Vagina (tissue), 2 donors: ENCODE measurements around the gene GOLGA3. TPM values are rescaled to one million over a fixed set of nuclear protein-coding genes. Genes with fewer than 3 reads are reported as not detected.

Experiments used
- DNase-seq, 2 donors: peaks; one replicate each; pipeline ENCODE4 v3.0.0-alpha.2; 2017; ENCODE audit errors: extremely low spot score in 2 of 2
- H3K27ac ChIP-seq: fragments of 200-600 bp; sonication (generic); one replicate; pipeline ENCODE4 v1.5.1; 2019
- H3K27me3 ChIP-seq: fragments of 200-600 bp; sonication (generic); one replicate; pipeline ENCODE4 v1.5.1; 2019
- H3K36me3 ChIP-seq, 2 donors: fragments of 200-600 bp; sonication (generic); one replicate each; pipeline ENCODE4 v1.5.1; 2017 to 2019
- H3K4me1 ChIP-seq: fragments of 200-600 bp; sonication (generic); one replicate; pipeline ENCODE4 v1.5.1; 2019
- H3K4me3 ChIP-seq, 2 donors: fragments of 200-600 bp; sonication (generic); 1 replicate in 1 of 2; 2 replicates in 1 of 2; pipeline ENCODE4 v1.5.1; 2016 to 2019
- H3K9me3 ChIP-seq: fragments of 200-600 bp; sonication (generic); one replicate; pipeline ENCODE4 v1.5.1; 2019
- POLR2A ChIP-seq, 2 donors: fragments of 450-650 bp; IDR thresholded peaks; one replicate each; pipeline ENCODE4 v1.6.1; 2017; ENCODE audit warnings: antibody characterized with exemption in 2 of 2, mild to moderate bottlenecking in 2 of 2, moderate library complexity in 2 of 2
- POLR2AphosphoS5 ChIP-seq, 2 donors: sonication (generic); formaldehyde crosslinking; IDR thresholded peaks; one replicate each; pipeline ENCODE4 v1.9.0; 2017; ENCODE audit warnings: antibody characterized with exemption in 2 of 2, mild to moderate bottlenecking in 2 of 2, low read depth in 1 of 2; ENCODE audit not compliant: insufficient read depth in 1 of 2
- intact Hi-C: fragments of 100-400 bp; cut with DNase I; formaldehyde crosslinking; loops from one replicate; pipeline ENCODE4 v1.15.1; 2023
- total RNA-seq: library from RNA; depleted of rRNA; stranded (reverse); fragments of >200 nt; gene quantifications from one replicate; pipeline ENCODE4 v1.2.3, GENCODE V29; 2016
- TF ChIP-seq, protein P1 (sequence below), 3 experiments: fragments of 450-650 bp in 2 of 3; fragments of 200-600 bp in 1 of 3; sonication (generic) in 1 of 3; IDR thresholded peaks; one replicate each; pipeline ENCODE4 v1.5.1; 2017 to 2019; ENCODE audit warnings: antibody characterized with exemption in 3 of 3, mild to moderate bottlenecking in 2 of 3, moderate library complexity in 2 of 3

The GOLGA3 gene
- total RNA-seq, 1 donor from 2014 or later = 49.8 TPM

DNA sequence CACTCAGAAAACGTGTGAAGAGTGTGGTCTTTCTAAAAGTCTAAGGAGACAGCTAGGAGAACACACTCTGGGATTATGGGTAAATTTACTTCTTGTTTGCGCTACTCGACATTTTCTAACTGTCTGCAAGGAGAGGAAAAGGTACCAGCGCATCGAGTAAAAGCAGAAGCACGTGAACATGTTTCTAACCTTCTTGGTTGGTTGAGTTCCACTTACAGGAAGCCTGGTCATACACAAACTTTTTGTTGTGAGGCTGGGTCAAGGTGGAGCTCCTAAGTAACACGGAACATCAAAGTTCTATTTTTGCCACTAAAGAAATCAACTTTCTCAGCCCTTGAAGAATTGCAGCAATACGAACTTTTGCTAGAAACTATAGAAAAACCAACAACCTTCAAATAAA lies 87.0 kb downstream of the GOLGA3 start:
- intact Hi-C loops = no loop called here
- Histone ChIP-seq H3K4me1 (no peaks in the 10 kb centered on the region), H3K27ac (no peak overlapping the region), H3K4me3 (no peak overlapping the region), H3K9me3 (no peaks in the 10 kb centered on the region), H3K27me3 (no peaks in the 10 kb centered on the region), H3K36me3 (peaks cover 0 to 84% of the 10 kb centered on the region in 2 donors)
- no peak for DNase-seq
- TF ChIP-seq, protein P1, sequence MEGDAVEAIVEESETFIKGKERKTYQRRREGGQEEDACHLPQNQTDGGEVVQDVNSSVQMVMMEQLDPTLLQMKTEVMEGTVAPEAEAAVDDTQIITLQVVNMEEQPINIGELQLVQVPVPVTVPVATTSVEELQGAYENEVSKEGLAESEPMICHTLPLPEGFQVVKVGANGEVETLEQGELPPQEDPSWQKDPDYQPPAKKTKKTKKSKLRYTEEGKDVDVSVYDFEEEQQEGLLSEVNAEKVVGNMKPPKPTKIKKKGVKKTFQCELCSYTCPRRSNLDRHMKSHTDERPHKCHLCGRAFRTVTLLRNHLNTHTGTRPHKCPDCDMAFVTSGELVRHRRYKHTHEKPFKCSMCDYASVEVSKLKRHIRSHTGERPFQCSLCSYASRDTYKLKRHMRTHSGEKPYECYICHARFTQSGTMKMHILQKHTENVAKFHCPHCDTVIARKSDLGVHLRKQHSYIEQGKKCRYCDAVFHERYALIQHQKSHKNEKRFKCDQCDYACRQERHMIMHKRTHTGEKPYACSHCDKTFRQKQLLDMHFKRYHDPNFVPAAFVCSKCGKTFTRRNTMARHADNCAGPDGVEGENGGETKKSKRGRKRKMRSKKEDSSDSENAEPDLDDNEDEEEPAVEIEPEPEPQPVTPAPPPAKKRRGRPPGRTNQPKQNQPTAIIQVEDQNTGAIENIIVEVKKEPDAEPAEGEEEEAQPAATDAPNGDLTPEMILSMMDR (IDR thresholded peaks at IDR 0.05) = no peak
- TF ChIP-seq POLR2AphosphoS5 (IDR thresholded peaks at IDR 0.05; ENCODE audit: insufficient read depth in 1 of 2, low read depth in 1 of 2) = no peak
- TF ChIP-seq POLR2A (IDR thresholded peaks at IDR 0.05) = no peak

DNA sequence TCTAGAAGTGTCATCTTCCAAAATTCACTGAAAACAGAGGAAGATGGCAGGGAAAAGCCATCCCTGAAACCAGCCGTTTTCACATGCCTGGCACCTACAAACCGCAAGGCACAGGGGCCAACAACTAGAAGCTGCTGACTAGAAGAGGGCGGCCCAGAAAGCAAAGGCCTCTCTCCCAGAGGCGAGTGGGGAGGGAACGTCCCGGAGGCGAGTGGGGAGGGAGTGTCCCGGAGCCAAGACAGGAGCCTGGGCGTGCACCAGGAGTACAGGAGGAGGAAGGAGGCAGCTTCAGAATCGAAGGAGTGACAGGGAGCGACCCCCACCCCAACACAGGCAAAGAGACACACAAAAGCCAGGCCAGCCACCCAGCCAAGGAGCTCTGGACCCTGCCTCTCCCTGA lies 88.0 kb downstream of the GOLGA3 start:
- H3K27ac ChIP-seq = no peak overlapping the region
- H3K27me3 ChIP-seq = no peaks in the 10 kb centered on the region
- no peaks in the 10 kb centered on the region for H3K9me3 ChIP-seq
- intact Hi-C loops = no loop called here
- no peaks in the 10 kb centered on the region for H3K4me1 ChIP-seq
- no peak overlapping the region for H3K4me3 ChIP-seq
- TF ChIP-seq, protein P1 (IDR thresholded peaks at IDR 0.05) = no peak
- TF ChIP-seq POLR2AphosphoS5 (IDR thresholded peaks at IDR 0.05; ENCODE audit: insufficient read depth in 1 of 2, low read depth in 1 of 2) = no peak
- no peak for TF ChIP-seq POLR2A (IDR thresholded peaks at IDR 0.05)
- DNase-seq = no peak
- H3K36me3 ChIP-seq = peaks cover 0 to 84% of the 10 kb centered on the region in 2 donors

DNA sequence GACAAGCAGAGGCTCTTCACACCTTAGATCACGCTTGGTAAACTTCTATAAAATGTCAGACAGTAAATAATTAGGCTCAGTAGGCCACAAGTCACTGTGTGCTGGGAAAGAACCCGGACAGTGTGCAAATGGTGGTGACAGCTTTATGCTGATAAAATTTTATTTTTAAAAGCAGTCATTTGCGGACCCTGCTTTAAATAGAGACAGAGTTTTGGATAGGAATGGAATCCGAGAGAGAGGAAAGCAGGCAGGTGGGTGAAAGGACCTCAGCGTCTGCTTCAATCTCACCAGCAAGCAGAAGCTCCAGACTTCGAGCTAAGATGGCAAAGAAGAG lies 88.4 kb downstream of the GOLGA3 start:
- intact Hi-C loops = no loop called here
- H3K4me1 ChIP-seq = no peaks in the 10 kb centered on the region
- TF ChIP-seq POLR2AphosphoS5 (IDR thresholded peaks at IDR 0.05; ENCODE audit: insufficient read depth in 1 of 2, low read depth in 1 of 2) = no peak
- no peak overlapping the region for H3K27ac ChIP-seq
- H3K36me3 ChIP-seq = peaks cover 0 to 84% of the 10 kb centered on the region in 2 donors
- DNase-seq = no peak
- H3K9me3 ChIP-seq = no peaks in the 10 kb centered on the region
- no peaks in the 10 kb centered on the region for H3K27me3 ChIP-seq
- no peak overlapping the region for H3K4me3 ChIP-seq

DNA sequence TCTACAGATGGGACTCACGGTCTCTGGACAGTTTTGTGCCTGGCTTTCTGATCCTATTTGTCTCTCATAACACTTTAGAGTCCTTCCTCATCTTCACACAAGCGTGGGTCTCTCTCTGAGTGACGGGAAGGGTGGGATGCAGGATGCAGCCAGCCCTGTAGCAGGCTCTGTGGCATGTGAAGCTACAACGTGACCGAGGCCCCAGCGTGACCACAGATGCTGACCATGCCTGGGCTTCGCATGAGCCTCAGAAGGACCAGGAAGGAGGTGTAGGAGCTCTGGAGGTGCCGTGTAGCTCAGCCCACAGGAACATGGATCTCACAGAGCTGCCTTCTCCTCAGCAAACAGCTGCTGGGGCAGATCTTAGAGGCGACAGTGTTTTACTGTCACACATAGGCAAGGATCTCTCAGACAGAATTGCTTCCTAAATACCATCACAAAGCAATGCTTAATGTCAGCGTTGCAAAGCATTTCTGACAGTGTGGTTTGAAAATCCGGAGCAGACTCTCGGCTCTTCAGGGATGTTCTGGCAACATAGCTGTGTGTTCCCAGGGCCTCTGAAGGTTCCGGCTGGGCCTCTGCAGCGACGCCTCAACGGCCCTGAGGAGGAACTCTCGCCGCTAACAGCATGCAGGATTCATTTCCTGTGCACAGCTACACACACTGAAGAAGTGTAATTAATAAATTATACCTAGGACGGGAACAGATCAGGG lies 88.9 kb downstream of the GOLGA3 start:
- Histone ChIP-seq H3K4me3 (no peak overlapping the region), H3K36me3 (peaks cover 0 to 84% of the 10 kb centered on the region in 2 donors), H3K4me1 (no peaks in the 10 kb centered on the region), H3K27ac (no peak overlapping the region), H3K9me3 (no peaks in the 10 kb centered on the region), H3K27me3 (no peaks in the 10 kb centered on the region)
- intact Hi-C loops = no loop called here
- no peak for DNase-seq
- TF ChIP-seq, protein P1 (IDR thresholded peaks at IDR 0.05) = no peak
- TF ChIP-seq POLR2A (IDR thresholded peaks at IDR 0.05) = no peak
- no peak for TF ChIP-seq POLR2AphosphoS5 (IDR thresholded peaks at IDR 0.05; ENCODE audit: insufficient read depth in 1 of 2, low read depth in 1 of 2)

DNA sequence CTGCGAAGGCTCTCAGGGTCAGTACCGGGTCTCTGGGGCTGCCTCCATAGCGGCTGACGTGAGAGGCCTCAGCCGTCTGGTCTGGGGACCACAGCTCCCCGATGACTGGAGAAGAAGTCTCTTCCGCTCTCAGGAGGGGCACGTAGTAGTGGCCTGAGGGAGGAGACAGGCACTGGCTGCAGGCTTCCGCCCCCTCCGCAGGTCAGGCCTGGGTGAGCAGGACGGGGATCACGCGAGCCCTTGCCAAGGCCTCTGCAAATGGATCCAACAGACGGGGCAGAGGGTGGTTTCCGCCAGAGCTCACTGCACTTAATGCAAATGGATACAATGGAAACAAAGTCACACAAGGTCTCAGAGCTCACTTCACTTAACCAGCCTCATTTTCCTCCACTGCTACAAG lies 91.8 kb downstream of the GOLGA3 start:
- intact Hi-C loops = no loop called here
- H3K27ac ChIP-seq = no peak overlapping the region
- no peak for DNase-seq
- H3K27me3 ChIP-seq = no peaks in the 10 kb centered on the region
- H3K9me3 ChIP-seq = no peaks in the 10 kb centered on the region
- TF ChIP-seq, protein P1 (IDR thresholded peaks at IDR 0.05) = no peak
- no peak for TF ChIP-seq POLR2AphosphoS5 (IDR thresholded peaks at IDR 0.05; ENCODE audit: insufficient read depth in 1 of 2, low read depth in 1 of 2)
- TF ChIP-seq POLR2A (IDR thresholded peaks at IDR 0.05) = no peak
- no peak overlapping the region for H3K4me3 ChIP-seq
- H3K4me1 ChIP-seq = no peaks in the 10 kb centered on the region
- H3K36me3 ChIP-seq = peaks cover 0 to 86% of the 10 kb centered on the region in 2 donors
